HL-60 (cell line): ENCODE results near the gene SNX9.

ENCODE experiments used
- DNase-seq, 2 experiments: peaks; one replicate each; pipeline ENCODE4 v3.0.0-alpha.2; 2010 to 2020; ENCODE audit warnings: low read depth in 1 of 2, low spot score in 1 of 2
- H3K27ac ChIP-seq: fragments of 250-450 bp; sonication (Bioruptor Pico); replicated peaks from 2 replicates; pipeline ENCODE4 v1.5.1; 2020; ENCODE audit warnings: mild to moderate bottlenecking, moderate library complexity
- H3K27me3 ChIP-seq: fragments of 250-450 bp; sonication (Bioruptor Pico); 2 replicates; pipeline ENCODE4 v1.5.1; 2021; ENCODE audit warnings: mild to moderate bottlenecking, moderate library complexity; ENCODE audit not compliant: insufficient read depth, poor library complexity, severe bottlenecking
- H3K4me3 ChIP-seq: replicated peaks from 2 replicates; pipeline ENCODE4 v1.5.1; 2011; ENCODE audit warnings: mild to moderate bottlenecking, control low read depth, low read length; ENCODE audit not compliant: insufficient read depth
- GABPA ChIP-seq: IDR thresholded peaks from 2 replicates; pipeline ENCODE4 v1.6.1; 2012; ENCODE audit warnings: low read depth
- POLR2AphosphoS5 ChIP-seq: IDR thresholded peaks from 2 replicates; pipeline ENCODE4 v1.6.1; 2012; ENCODE audit warnings: low read depth
- SPI1 ChIP-seq: IDR thresholded peaks from 2 replicates; pipeline ENCODE4 v1.6.1; 2012; ENCODE audit warnings: low read depth, mild to moderate bottlenecking, borderline replicate concordance
- TF ChIP-seq, protein P1 (sequence below): IDR thresholded peaks from one replicate; pipeline ENCODE4 v1.5.1; 2011; ENCODE audit warnings: low read length, control low read depth, inconsistent platforms; ENCODE audit not compliant: insufficient read depth
- TF ChIP-seq, protein P2 (sequence below): IDR thresholded peaks from 2 replicates; pipeline ENCODE4 v1.6.1; 2012; ENCODE audit warnings: low read depth; ENCODE audit not compliant: insufficient replicate concordance

Gene SNX9

DNA sequence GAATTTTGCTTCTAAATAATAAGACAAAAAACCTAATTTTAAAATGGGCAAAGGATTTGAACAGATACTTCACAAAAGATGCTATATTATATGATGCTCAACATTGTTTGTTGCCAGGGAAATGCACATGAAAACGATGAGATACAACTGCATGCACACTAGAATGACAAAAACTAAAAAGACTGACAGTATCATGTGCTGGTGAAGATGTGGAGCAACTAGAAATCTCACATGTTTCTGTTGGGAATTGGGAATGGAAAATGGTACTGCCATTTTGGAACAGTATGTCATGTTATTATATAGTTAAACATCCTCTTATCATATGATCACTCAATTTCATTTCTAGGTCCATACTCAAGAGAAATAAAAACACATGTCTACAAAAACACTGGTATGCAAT, 13.4 kb upstream of the SNX9 start:
- no peak overlapping the region for H3K4me3 ChIP-seq
- TF ChIP-seq, protein P1, sequence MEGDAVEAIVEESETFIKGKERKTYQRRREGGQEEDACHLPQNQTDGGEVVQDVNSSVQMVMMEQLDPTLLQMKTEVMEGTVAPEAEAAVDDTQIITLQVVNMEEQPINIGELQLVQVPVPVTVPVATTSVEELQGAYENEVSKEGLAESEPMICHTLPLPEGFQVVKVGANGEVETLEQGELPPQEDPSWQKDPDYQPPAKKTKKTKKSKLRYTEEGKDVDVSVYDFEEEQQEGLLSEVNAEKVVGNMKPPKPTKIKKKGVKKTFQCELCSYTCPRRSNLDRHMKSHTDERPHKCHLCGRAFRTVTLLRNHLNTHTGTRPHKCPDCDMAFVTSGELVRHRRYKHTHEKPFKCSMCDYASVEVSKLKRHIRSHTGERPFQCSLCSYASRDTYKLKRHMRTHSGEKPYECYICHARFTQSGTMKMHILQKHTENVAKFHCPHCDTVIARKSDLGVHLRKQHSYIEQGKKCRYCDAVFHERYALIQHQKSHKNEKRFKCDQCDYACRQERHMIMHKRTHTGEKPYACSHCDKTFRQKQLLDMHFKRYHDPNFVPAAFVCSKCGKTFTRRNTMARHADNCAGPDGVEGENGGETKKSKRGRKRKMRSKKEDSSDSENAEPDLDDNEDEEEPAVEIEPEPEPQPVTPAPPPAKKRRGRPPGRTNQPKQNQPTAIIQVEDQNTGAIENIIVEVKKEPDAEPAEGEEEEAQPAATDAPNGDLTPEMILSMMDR = no peak
- no peak for TF ChIP-seq POLR2AphosphoS5
- TF ChIP-seq, protein P2, sequence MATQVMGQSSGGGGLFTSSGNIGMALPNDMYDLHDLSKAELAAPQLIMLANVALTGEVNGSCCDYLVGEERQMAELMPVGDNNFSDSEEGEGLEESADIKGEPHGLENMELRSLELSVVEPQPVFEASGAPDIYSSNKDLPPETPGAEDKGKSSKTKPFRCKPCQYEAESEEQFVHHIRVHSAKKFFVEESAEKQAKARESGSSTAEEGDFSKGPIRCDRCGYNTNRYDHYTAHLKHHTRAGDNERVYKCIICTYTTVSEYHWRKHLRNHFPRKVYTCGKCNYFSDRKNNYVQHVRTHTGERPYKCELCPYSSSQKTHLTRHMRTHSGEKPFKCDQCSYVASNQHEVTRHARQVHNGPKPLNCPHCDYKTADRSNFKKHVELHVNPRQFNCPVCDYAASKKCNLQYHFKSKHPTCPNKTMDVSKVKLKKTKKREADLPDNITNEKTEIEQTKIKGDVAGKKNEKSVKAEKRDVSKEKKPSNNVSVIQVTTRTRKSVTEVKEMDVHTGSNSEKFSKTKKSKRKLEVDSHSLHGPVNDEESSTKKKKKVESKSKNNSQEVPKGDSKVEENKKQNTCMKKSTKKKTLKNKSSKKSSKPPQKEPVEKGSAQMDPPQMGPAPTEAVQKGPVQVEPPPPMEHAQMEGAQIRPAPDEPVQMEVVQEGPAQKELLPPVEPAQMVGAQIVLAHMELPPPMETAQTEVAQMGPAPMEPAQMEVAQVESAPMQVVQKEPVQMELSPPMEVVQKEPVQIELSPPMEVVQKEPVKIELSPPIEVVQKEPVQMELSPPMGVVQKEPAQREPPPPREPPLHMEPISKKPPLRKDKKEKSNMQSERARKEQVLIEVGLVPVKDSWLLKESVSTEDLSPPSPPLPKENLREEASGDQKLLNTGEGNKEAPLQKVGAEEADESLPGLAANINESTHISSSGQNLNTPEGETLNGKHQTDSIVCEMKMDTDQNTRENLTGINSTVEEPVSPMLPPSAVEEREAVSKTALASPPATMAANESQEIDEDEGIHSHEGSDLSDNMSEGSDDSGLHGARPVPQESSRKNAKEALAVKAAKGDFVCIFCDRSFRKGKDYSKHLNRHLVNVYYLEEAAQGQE = no peak
- no peak for TF ChIP-seq SPI1
- TF ChIP-seq GABPA = no peak
- no peaks in the 10 kb centered on the region for H3K27me3 ChIP-seq
- no peak for DNase-seq
- H3K27ac ChIP-seq = no peak overlapping the region

DNA sequence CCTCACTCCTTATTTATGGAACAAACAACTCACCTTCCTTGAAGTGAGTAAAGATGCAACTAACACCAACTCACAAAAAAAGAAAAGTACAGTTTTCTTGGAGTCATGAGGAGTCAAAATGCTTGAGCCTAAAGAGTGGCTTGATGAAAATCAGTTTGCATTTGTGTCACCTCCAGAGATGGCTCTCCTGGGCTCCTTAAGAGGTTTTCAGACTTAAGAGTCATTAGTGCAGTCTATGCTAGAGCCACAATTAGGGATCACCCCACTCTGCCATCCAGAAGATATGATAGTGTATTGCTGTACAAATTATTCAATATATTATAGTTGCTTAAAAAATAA, 11.9 kb upstream of the SNX9 start:
- H3K4me3 ChIP-seq = no peak overlapping the region
- no peaks in the 10 kb centered on the region for H3K27me3 ChIP-seq
- DNase-seq = no peak
- no peak overlapping the region for H3K27ac ChIP-seq
- TF ChIP-seq SPI1 (no peak), GABPA (no peak), POLR2AphosphoS5 (no peak)
- TF ChIP-seq, protein P2 = no peak
- TF ChIP-seq, protein P1 = no peak

DNA sequence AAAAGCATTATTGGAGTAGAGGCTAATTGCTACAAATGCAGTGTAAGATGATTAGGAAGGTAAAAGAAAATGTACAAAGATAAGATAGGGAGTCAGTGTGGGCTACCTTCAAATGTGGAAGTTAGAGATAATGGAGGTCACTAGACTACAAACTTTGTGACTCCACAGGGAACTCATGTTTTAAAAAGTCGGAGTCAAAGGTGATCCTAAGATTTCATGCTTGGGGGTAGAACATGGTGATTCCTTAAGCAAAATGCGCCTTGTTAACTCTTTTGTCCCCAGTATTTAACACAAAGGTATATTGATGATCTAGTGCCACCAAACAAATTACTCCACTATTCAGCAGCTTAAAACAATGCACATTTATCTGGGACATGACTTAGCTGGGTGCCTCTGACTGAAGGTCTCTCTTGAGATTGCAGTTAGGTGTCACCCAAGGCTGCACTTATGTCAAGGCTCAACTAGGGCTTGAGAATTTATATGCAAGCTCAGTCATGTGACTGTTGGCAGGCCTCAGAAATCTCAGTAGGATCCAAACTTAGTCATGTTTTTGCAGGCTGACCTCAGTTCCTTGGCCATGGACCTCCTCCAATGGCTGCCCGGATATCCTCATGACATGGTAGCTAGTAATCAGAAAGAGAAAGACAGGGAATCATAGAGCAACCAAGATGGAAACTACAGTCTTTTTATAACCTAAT, 11.4 kb upstream of the SNX9 start:
- DNase-seq = no peak
- no peak for TF ChIP-seq GABPA
- TF ChIP-seq POLR2AphosphoS5 = no peak
- TF ChIP-seq, protein P2 = no peak
- TF ChIP-seq SPI1 = no peak
- TF ChIP-seq, protein P1 = no peak
- H3K27ac ChIP-seq = no peak overlapping the region
- H3K27me3 ChIP-seq = no peaks in the 10 kb centered on the region
- H3K4me3 ChIP-seq = no peak overlapping the region
